AML-193 (cell line): Measurements from ENCODE around the gene GRID2IP.

Experiments used
- DNase-seq, 2 experiments: peaks; one replicate each; lab custom pipeline; 2025; lab: John Stamatoyannopoulos, UW

GRID2IP gene

GRCh38 chr7:6520163-6520981 lies 30.9 kb downstream of the GRID2IP start:
- no peak for DNase-seq

- peak; percentile 62 to 72 for DNase-seq
Measured at GRCh38 chr7:6516387-6516983, 34.8 kb downstream of the GRID2IP start.

GRCh38 chr7:6513541-6513940 lies 37.7 kb downstream of the GRID2IP start:
- DNase-seq: no peak

- DNase-seq: no peak
Measured at GRCh38 chr7:6512892-6513291, 38.4 kb downstream of the GRID2IP start.

- no peak for DNase-seq
Measured at GRCh38 chr7:6510476-6511133, 40.7 kb downstream of the GRID2IP start.

GRCh38 chr7:6508950-6509349 lies 42.3 kb downstream of the GRID2IP start:
- DNase-seq: no peak

- DNase-seq: no peak
Measured at GRCh38 chr7:6508539-6508938, 42.7 kb downstream of the GRID2IP start.

- no peak for DNase-seq
Measured at GRCh38 chr7:6507906-6508305, 43.4 kb downstream of the GRID2IP start.

GRCh38 chr7:6505685-6506559 lies 45.3 kb downstream of the GRID2IP start:
- DNase-seq: no peak

GRCh38 chr7:6504996-6505395 lies 46.3 kb downstream of the GRID2IP start:
- no peak for DNase-seq

GRCh38 chr7:6502886-6503285 lies 48.4 kb downstream of the GRID2IP start:
- DNase-seq: no peak

GRCh38 chr7:6501586-6502564 lies 49.4 kb downstream of the GRID2IP start:
- DNase-seq: no peak

GRCh38 chr7:6500691-6501090 lies 50.6 kb downstream of the GRID2IP start:
- no peak for DNase-seq

GRCh38 chr7:6497994-6498393 lies 53.3 kb downstream of the GRID2IP start:
- DNase-seq: no peak

- no peak for DNase-seq
Measured at GRCh38 chr7:6497637-6497905, 53.7 kb downstream of the GRID2IP start.

GRCh38 chr7:6496842-6497636 lies 54.2 kb downstream of the GRID2IP start:
- DNase-seq: no peak

- no peak for DNase-seq
Measured at GRCh38 chr7:6495597-6496262, 55.5 kb downstream of the GRID2IP start.

- DNase-seq: no peak
Measured at GRCh38 chr7:6494365-6494764, 56.9 kb downstream of the GRID2IP start.

GRCh38 chr7:6491194-6491593 lies 60.1 kb downstream of the GRID2IP start:
- DNase-seq: no peak

- DNase-seq: peak in 1 of 2 experiments; percentile 8
Measured at GRCh38 chr7:6489612-6490011, 61.6 kb downstream of the GRID2IP start.
